GM12874 (cell line): ENCODE results near the gene DNASE2B.

ENCODE experiments used
- CTCF ChIP-seq: IDR thresholded peaks from 2 replicates; pipeline ENCODE4 v1.5.1; 2011; ENCODE audit warnings: low read depth, mild to moderate bottlenecking, control low read depth, low read length, moderate library complexity; ENCODE audit not compliant: insufficient read depth

The DNASE2B gene, protein sequence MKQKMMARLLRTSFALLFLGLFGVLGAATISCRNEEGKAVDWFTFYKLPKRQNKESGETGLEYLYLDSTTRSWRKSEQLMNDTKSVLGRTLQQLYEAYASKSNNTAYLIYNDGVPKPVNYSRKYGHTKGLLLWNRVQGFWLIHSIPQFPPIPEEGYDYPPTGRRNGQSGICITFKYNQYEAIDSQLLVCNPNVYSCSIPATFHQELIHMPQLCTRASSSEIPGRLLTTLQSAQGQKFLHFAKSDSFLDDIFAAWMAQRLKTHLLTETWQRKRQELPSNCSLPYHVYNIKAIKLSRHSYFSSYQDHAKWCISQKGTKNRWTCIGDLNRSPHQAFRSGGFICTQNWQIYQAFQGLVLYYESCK

DNA sequence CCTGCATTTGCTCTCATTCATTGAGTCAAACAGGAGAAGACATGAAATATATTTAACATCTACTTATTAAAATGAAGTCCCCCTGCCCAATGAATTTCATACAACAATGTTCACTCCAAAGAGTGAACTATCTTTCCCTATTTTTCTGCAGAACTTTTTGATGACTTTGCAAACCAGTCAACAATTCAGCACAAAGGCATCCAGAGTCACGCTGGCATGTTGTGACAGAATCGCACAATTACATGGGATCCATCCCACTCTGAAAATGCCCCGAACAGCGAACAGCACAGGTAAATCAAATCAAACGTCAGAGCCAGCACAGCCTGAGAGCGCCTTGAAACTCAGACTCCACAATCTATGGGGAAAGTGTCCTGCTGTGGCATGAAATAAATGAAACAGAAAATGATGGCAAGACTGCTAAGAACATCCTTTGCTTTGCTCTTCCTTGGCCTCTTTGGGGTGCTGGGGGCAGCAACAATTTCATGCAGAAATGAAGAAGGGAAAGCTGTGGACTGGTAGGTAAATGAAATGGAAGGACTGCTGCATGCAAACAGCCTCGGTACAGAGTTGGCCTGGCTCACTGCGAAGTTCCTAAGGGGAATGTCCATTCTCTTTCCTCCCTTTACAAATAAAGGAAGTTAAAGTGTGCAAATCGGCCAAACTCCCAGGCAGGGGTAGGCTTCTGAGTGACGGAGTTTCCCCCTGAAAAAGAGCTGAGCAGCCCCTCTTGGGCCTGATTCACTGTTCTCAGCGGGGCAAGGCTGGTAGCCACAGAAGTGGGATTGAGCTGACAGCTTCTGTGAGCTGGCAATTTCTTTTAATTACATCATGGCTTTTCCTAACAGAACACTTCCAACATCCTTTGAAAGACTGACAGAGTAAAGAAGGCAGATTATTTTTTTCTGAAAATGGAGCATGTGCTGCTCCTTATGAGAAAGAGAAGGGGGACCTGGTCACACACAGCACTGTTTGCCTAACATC, at the start of gene DNASE2B:
TSS of gene DNASE2B (plus strand) at position 310 of the 981 bp plus-strand sequence. CDS start at position 391, 81 bp downstream.
- no peak for TF ChIP-seq CTCF

DNA sequence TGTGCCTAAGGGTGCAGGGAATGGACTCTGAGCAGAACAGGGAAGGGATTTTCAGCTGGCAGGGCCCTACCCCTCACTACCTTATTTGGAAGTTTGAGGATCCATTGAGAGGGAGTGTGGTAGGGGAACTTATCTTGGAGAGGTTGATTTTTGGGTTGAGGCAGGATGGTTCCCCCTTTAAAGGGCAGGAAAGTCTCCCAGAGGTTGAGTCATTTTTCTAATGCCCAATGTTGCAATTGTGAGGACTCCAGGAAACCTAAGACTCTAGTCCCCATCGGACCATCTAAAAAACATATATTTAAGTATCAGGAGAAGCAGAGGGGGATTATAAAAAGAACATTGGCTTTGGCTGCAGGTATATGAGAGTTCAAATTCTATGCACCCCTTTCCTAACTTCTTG, 49.5 kb upstream of the DNASE2B start:
- no peak for TF ChIP-seq CTCF

- TF ChIP-seq CTCF: no peak
Observed at GRCh38 chr1:84350104-84350503, 48.2 kb upstream of the DNASE2B start.

DNA sequence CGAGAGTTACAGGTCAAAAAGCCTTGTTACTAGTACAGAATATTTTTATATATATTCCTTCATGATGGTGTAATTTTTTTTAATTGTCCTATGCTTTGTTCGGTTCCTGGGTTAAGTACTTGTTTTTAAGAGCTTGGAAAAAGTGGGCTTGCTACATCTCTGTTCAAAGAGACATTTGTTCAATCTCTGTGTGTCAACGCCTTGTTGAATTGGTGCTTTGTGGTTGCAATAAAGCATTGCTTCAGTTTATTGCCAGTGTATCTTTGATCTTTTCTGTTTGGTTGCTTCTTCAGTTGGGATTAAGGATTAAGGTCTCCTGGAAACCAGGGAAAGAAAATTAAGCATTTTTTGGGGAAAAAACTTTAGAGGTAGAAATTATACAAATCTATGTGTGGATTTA, 47.7 kb upstream of the DNASE2B start:
- TF ChIP-seq CTCF: no peak

DNA sequence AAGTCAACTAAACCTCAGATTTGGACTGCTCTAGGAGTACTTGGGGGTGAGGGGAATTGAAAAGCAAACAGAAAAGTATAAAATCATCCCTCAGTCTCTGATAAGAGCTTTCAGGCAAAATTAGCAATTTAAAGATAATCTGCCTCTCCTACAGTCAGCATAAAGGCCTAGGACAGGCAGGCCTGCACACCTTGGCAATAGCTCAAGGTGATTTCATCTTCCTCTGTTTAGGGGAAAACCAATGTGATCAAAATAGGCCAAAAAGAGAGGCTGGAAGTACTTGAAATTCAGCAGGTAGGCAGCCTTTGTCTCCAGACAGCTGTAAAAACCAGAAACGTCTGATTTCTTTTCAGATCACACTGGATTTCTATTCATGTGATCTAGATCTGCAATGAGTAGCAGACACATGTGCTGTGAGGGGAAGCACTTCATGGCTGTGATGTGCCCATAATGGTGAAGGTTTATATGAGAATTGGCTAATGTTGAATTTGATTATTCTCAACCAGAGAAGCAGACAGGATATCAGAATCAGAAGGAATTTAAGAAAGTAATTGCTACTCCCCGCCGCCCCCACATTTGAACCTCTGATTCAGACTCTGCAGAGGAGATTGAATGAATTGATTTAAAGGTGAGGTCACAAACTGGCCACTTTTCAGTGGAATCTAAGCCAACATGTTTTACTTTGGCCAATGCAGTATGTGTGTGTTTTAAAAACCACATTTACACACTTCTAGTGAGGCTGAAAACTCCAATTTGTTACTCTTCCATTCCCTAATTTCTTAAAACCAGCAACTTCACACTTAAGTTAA, 45.8 kb upstream of the DNASE2B start:
- no peak for TF ChIP-seq CTCF

DNA sequence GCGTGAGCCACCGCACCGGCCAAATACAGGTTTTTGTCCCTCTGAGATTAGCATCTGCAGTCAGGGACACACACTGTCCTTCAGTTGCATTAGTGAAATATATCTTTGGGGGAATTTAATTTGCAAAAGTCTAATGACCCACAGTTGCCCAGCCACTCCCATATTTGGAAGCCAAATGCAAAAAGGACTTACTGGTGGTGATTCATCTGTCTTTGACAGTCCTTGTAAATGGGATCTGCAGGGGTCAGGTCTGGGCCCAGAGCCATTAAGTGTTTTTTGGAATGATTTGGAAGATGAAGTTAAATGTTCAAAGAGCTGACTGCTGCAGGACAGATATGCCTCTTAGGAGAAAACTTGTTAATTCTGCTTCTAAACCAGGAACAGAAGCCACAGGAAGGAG, 44.6 kb upstream of the DNASE2B start:
- no peak for TF ChIP-seq CTCF

DNA sequence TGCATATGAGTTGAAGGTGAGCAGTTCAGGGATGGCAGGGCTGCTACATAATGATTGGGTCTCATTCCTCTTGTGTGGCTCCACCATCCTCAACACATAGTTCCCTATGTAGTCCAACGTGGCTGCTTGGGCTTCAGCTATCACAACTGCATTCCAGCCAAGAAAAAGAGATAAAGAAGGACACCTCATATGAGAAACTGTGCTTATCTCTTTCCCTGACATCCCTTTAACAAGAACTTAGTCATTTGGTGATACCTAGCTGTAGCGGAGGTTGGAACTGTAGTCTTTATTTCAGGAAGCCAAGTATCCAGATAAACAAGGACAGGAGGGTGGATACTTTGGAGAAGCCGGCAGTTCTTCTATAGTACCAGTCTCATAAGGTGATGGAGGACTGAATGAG, 42.7 kb upstream of the DNASE2B start:
- no peak for TF ChIP-seq CTCF
